Activated CD8-positive, alpha-beta memory T cell treated with anti-CD3 and anti-CD28 coated beads, Interleukin-2, amount 10 ng/mL, durations not matched to agents 7 days and 5 days (primary cell): Measurements from ENCODE around the gene SBK1. TPM values are rescaled to one million over a fixed set of nuclear protein-coding genes. Genes with fewer than 3 reads are reported as not detected.

ENCODE experiments used
- ATAC-seq: fragments of 150-1000 bp; cut with Tn5 transposase; one replicate; pipeline ENCODE4 v1.10.0; 2021; ENCODE audit warnings: moderate library complexity
- CTCF ChIA-PET: fragments of 350-600 bp; sonication (Branson Sonifier 250); formaldehyde crosslinking; loops from one replicate; lab custom pipeline; 2021; ENCODE audit warnings: antibody characterized with exemption; lab: Charles Lee
- DNase-seq: peaks from one replicate; pipeline ENCODE4 v3.0.0-alpha.2; 2020
- H3K27ac Mint-ChIP-seq: one replicate; pipeline ENCODE4 v1.8.0; 2021; ENCODE audit warnings: mild to moderate bottlenecking, mixed read lengths
- H3K27me3 Mint-ChIP-seq: one replicate; pipeline ENCODE4 v1.8.0; 2021; ENCODE audit warnings: mixed read lengths
- H3K36me3 Mint-ChIP-seq: one replicate; pipeline ENCODE4 v1.8.0; 2021; ENCODE audit warnings: mild to moderate bottlenecking, mixed read lengths
- H3K4me1 Mint-ChIP-seq: one replicate; pipeline ENCODE4 v1.8.0; 2021; ENCODE audit warnings: mixed read lengths
- H3K4me3 Mint-ChIP-seq: one replicate; pipeline ENCODE4 v1.8.0; 2021; ENCODE audit warnings: mild to moderate bottlenecking, moderate library complexity, mixed read lengths
- H3K9me3 Mint-ChIP-seq: one replicate; pipeline ENCODE4 v1.8.0; 2022; ENCODE audit warnings: low read depth, mixed read lengths
- total RNA-seq, 2 experiments: library from RNA; stranded (reverse); gene quantifications; one replicate each; pipeline ENCODE4 v1.2.3, GENCODE V29; 2021

SBK1 gene
- total RNA-seq, 2 experiments from 2014 or later, result 3.2 to 11.3 TPM

- Mint-ChIP-seq H3K36me3 (no peaks in the 10 kb centered on the region), H3K4me3 (no peak overlapping the region), H3K4me1 (peaks cover 23% of the 10 kb centered on the region), H3K27ac (no peak overlapping the region), H3K9me3 (no peaks in the 10 kb centered on the region), H3K27me3 (no peaks in the 10 kb centered on the region)
- CTCF ChIA-PET, result interaction anchor here (1.3 to 7.2 kb wide), 6 partner anchors 8 to 23 kb away, joined by 3 to 34 read pairs (median 8); partner anchors contain the start of gene SBK1
- ATAC-seq, result no peak
- DNase-seq, result no peak
Measured at GRCh38 chr16:28301154-28301553, 8.8 kb downstream of the SBK1 start.

GRCh38 chr16:28301620-28302019 is 9.3 kb downstream of the SBK1 start:
- no peaks in the 10 kb centered on the region for H3K36me3 Mint-ChIP-seq

GRCh38 chr16:28303132-28303531 is 10.8 kb downstream of the SBK1 start:
- peaks cover 5% of the 10 kb centered on the region for H3K4me1 Mint-ChIP-seq
- H3K27ac Mint-ChIP-seq, result no peak overlapping the region
- H3K36me3 Mint-ChIP-seq, result no peaks in the 10 kb centered on the region
- H3K9me3 Mint-ChIP-seq, result no peaks in the 10 kb centered on the region
- CTCF ChIA-PET, result interaction anchor here (1.0 to 7.2 kb wide), 3 partner anchors 10 to 25 kb away, joined by 5 to 34 read pairs (median 5); partner anchors contain the start of gene SBK1
- DNase-seq (no peak), ATAC-seq (no peak)
- H3K27me3 Mint-ChIP-seq, result no peaks in the 10 kb centered on the region
- no peak overlapping the region for H3K4me3 Mint-ChIP-seq

More at GRCh38 chr16:28301620-28302019, 9.3 kb downstream of the SBK1 start:
- H3K27me3 Mint-ChIP-seq, result no peaks in the 10 kb centered on the region
- no peaks in the 10 kb centered on the region for H3K9me3 Mint-ChIP-seq
- no peak overlapping the region for H3K4me3 Mint-ChIP-seq
- CTCF ChIA-PET, result interaction anchor here (1.3 to 7.2 kb wide), 3 partner anchors 8 to 24 kb away, joined by 3 to 34 read pairs (median 8); no protein-coding TSS in a partner anchor
- H3K4me1 Mint-ChIP-seq, result peaks cover 20% of the 10 kb centered on the region
- ATAC-seq, result no peak
- DNase-seq, result no peak
- no peak overlapping the region for H3K27ac Mint-ChIP-seq

- H3K9me3 Mint-ChIP-seq, result no peaks in the 10 kb centered on the region
- ATAC-seq (no peak), DNase-seq (no peak)
- no peak overlapping the region for H3K27ac Mint-ChIP-seq
- H3K36me3 Mint-ChIP-seq, result peaks cover 5% of the 10 kb centered on the region
- H3K4me1 Mint-ChIP-seq, result peaks cover 6% of the 10 kb centered on the region
- no peaks in the 10 kb centered on the region for H3K27me3 Mint-ChIP-seq
- H3K4me3 Mint-ChIP-seq, result no peak overlapping the region
- CTCF ChIA-PET, result interaction anchor here (1.1 to 1.8 kb wide), 3 partner anchors 11 to 26 kb away, joined by 3 to 7 read pairs (median 5); partner anchors contain the start of gene SBK1
Measured at GRCh38 chr16:28304214-28304613, 11.9 kb downstream of the SBK1 start.

GRCh38 chr16:28307936-28308335 is 15.6 kb downstream of the SBK1 start:
- CTCF ChIA-PET, result interaction anchor here (0.7 to 15.5 kb wide), 4 partner anchors 9 to 28 kb away, joined by 3 to 347 read pairs (median 6); no protein-coding TSS in a partner anchor
- no peak for ATAC-seq
- no peaks in the 10 kb centered on the region for H3K27me3 Mint-ChIP-seq
- no peak overlapping the region for H3K4me3 Mint-ChIP-seq
- H3K4me1 Mint-ChIP-seq, result peaks cover 38% of the 10 kb centered on the region
- H3K27ac Mint-ChIP-seq, result no peak overlapping the region
- no peak for DNase-seq
- H3K9me3 Mint-ChIP-seq, result no peaks in the 10 kb centered on the region
- H3K36me3 Mint-ChIP-seq, result peaks cover 7% of the 10 kb centered on the region

- H3K9me3 Mint-ChIP-seq, result no peaks in the 10 kb centered on the region
- ATAC-seq (no peak), DNase-seq (no peak)
- H3K4me3 Mint-ChIP-seq, result no peak overlapping the region
- H3K27ac Mint-ChIP-seq, result peak overlapping the region; percentile 74
- H3K4me1 Mint-ChIP-seq, result peaks cover 38% of the 10 kb centered on the region
- CTCF ChIA-PET, result interaction anchor here (0.8 to 15.5 kb wide), 5 partner anchors 8 to 29 kb away, joined by 3 to 347 read pairs (median 8); no protein-coding TSS in a partner anchor
- peaks cover 7% of the 10 kb centered on the region for H3K36me3 Mint-ChIP-seq
- no peaks in the 10 kb centered on the region for H3K27me3 Mint-ChIP-seq
Measured at GRCh38 chr16:28308794-28309584, 16.7 kb downstream of the SBK1 start.

- Mint-ChIP-seq H3K36me3 (peaks cover 7% of the 10 kb centered on the region), H3K4me3 (peak overlapping the region; percentile 36), H3K4me1 (peaks cover 38% of the 10 kb centered on the region), H3K27ac (peak overlapping the region; percentile 90), H3K9me3 (no peaks in the 10 kb centered on the region), H3K27me3 (no peaks in the 10 kb centered on the region)
- peak; percentile 94 for ATAC-seq
- peak; percentile 94 for DNase-seq
- CTCF ChIA-PET, result interaction anchor here (1.2 to 15.5 kb wide), 6 partner anchors 9 to 169 kb away, joined by 4 to 347 read pairs (median 6); partner anchors contain the start of gene SBK1
Measured at GRCh38 chr16:28309811-28310311, 17.5 kb downstream of the SBK1 start.

- CTCF ChIA-PET, result interaction anchor here (1.2 to 15.5 kb wide), 6 partner anchors 8 to 169 kb away, joined by 4 to 347 read pairs (median 6); partner anchors contain the start of gene SBK1
- H3K4me3 Mint-ChIP-seq, result no peak overlapping the region
- H3K36me3 Mint-ChIP-seq, result peaks cover 7% of the 10 kb centered on the region
- ATAC-seq, result no peak
- H3K4me1 Mint-ChIP-seq, result peaks cover 38% of the 10 kb centered on the region
- no peaks in the 10 kb centered on the region for H3K27me3 Mint-ChIP-seq
- H3K27ac Mint-ChIP-seq, result peak overlapping the region; percentile 90
- H3K9me3 Mint-ChIP-seq, result no peaks in the 10 kb centered on the region
- DNase-seq, result no peak
Measured at GRCh38 chr16:28310796-28311195, 18.5 kb downstream of the SBK1 start.

- CTCF ChIA-PET, result interaction anchor here (2.5 to 15.5 kb wide), 3 partner anchors 10 to 31 kb away, joined by 7 to 347 read pairs (median 14); no protein-coding TSS in a partner anchor
- H3K36me3 Mint-ChIP-seq, result peaks cover 7% of the 10 kb centered on the region
- peaks cover 38% of the 10 kb centered on the region for H3K4me1 Mint-ChIP-seq
- ATAC-seq (no peak), DNase-seq (no peak)
- no peaks in the 10 kb centered on the region for H3K9me3 Mint-ChIP-seq
- no peaks in the 10 kb centered on the region for H3K27me3 Mint-ChIP-seq
- H3K4me3 Mint-ChIP-seq, result no peak overlapping the region
- peak overlapping the region; percentile 90 for H3K27ac Mint-ChIP-seq
Measured at GRCh38 chr16:28311413-28311812, 19.1 kb downstream of the SBK1 start.

GRCh38 chr16:28311913-28312312 is 19.6 kb downstream of the SBK1 start:
- Mint-ChIP-seq H3K9me3 (no peaks in the 10 kb centered on the region), H3K27ac (no peak overlapping the region), H3K27me3 (no peaks in the 10 kb centered on the region), H3K36me3 (peaks cover 7% of the 10 kb centered on the region), H3K4me1 (peaks cover 41% of the 10 kb centered on the region), H3K4me3 (no peak overlapping the region)
- no peak for DNase-seq
- ATAC-seq, result no peak
- CTCF ChIA-PET, result interaction anchor here (0.9 to 15.5 kb wide), 4 partner anchors 9 to 32 kb away, joined by 4 to 347 read pairs (median 10); no protein-coding TSS in a partner anchor

GRCh38 chr16:28312327-28312726 is 20.0 kb downstream of the SBK1 start:
- H3K27ac Mint-ChIP-seq, result no peak overlapping the region
- no peaks in the 10 kb centered on the region for H3K9me3 Mint-ChIP-seq
- DNase-seq (no peak), ATAC-seq (no peak)
- H3K27me3 Mint-ChIP-seq, result no peaks in the 10 kb centered on the region
- CTCF ChIA-PET, result interaction anchor here (0.9 to 15.5 kb wide), 4 partner anchors 9 to 32 kb away, joined by 3 to 347 read pairs (median 6); no protein-coding TSS in a partner anchor
- H3K4me1 Mint-ChIP-seq, result peaks cover 42% of the 10 kb centered on the region
- no peak overlapping the region for H3K4me3 Mint-ChIP-seq
- peaks cover 7% of the 10 kb centered on the region for H3K36me3 Mint-ChIP-seq

GRCh38 chr16:28313587-28313986 is 21.3 kb downstream of the SBK1 start:
- CTCF ChIA-PET, result interaction anchor here (1.3 to 15.5 kb wide), 3 partner anchors 19 to 34 kb away, joined by 3 to 347 read pairs (median 7); no protein-coding TSS in a partner anchor
- H3K4me3 Mint-ChIP-seq, result no peak overlapping the region
- H3K27me3 Mint-ChIP-seq, result no peaks in the 10 kb centered on the region
- ATAC-seq, result no peak
- H3K9me3 Mint-ChIP-seq, result no peaks in the 10 kb centered on the region
- no peak overlapping the region for H3K27ac Mint-ChIP-seq
- H3K4me1 Mint-ChIP-seq, result peaks cover 43% of the 10 kb centered on the region
- peaks cover 7% of the 10 kb centered on the region for H3K36me3 Mint-ChIP-seq
- no peak for DNase-seq

- Mint-ChIP-seq H3K4me3 (no peak overlapping the region), H3K4me1 (peaks cover 19% of the 10 kb centered on the region), H3K27me3 (no peaks in the 10 kb centered on the region), H3K36me3 (no peaks in the 10 kb centered on the region), H3K27ac (no peak overlapping the region), H3K9me3 (no peaks in the 10 kb centered on the region)
- CTCF ChIA-PET, result interaction anchor here (0.6 to 15.5 kb wide), 12 partner anchors 9 to 1078 kb away, joined by 3 to 347 read pairs (median 8); partner anchors contain the start of gene SBK1
- DNase-seq (no peak), ATAC-seq (no peak)
Measured at GRCh38 chr16:28316054-28316453, 23.7 kb downstream of the SBK1 start.
